Stimulated activated naive B cell treated with anti-CD40 and anti-IgM and Interleukin-4, amounts not matched to agents 10 μg/mL and 1 μg/mL and 100 μg/mL, for 72 hours (primary cell): ENCODE measurements around the gene PRKN.

ENCODE experiments used
- ATAC-seq, 2 donors: fragments of 150-1000 bp; cut with Tn5 transposase; replicated peaks; 2 replicates each; pipeline ENCODE4 v1.10.0; 2021; ENCODE audit warnings: moderate library complexity in 1 of 2
- DNase-seq: peaks from one replicate; pipeline ENCODE4 v3.0.0; 2021
- H3K27ac Mint-ChIP-seq: one replicate; pipeline ENCODE4 v1.8.0; 2022; ENCODE audit warnings: mild to moderate bottlenecking, mixed read lengths
- H3K27me3 Mint-ChIP-seq, 2 donors: one replicate each; pipeline ENCODE4 v1.8.0; 2022; ENCODE audit warnings: mixed read lengths in 2 of 2
- H3K36me3 Mint-ChIP-seq, 2 donors: one replicate each; pipeline ENCODE4 v1.8.0; 2022; ENCODE audit warnings: mixed read lengths in 2 of 2, mild to moderate bottlenecking in 1 of 2
- H3K4me1 Mint-ChIP-seq, 2 donors: one replicate each; pipeline ENCODE4 v1.8.0; 2022; ENCODE audit warnings: mixed read lengths in 2 of 2, mild to moderate bottlenecking in 1 of 2
- H3K4me3 Mint-ChIP-seq, 2 donors: one replicate each; pipeline ENCODE4 v1.8.0; 2022; ENCODE audit warnings: mild to moderate bottlenecking in 2 of 2, mixed read lengths in 2 of 2, moderate library complexity in 1 of 2
- H3K9me3 Mint-ChIP-seq, 2 donors: one replicate each; pipeline ENCODE4 v1.8.0; 2022; ENCODE audit warnings: mixed read lengths in 2 of 2, mild to moderate bottlenecking in 1 of 2

The PRKN gene

GRCh38 chr6:161663682-161664081 is 1063.9 kb downstream of the PRKN start:
- H3K36me3 Mint-ChIP-seq: peaks cover 0 to 4% of the 10 kb centered on the region in 2 donors
- ATAC-seq: no peak
- no peak overlapping the region for H3K4me3 Mint-ChIP-seq
- peaks cover 15 to 16% of the 10 kb centered on the region in 2 donors for H3K9me3 Mint-ChIP-seq
- no peaks in the 10 kb centered on the region for H3K4me1 Mint-ChIP-seq
- no peak overlapping the region for H3K27ac Mint-ChIP-seq
- H3K27me3 Mint-ChIP-seq: no peaks in the 10 kb centered on the region
- DNase-seq: no peak

GRCh38 chr6:161660666-161661571 is 1066.6 kb downstream of the PRKN start:
- ATAC-seq: no peak
- no peak for DNase-seq
- Mint-ChIP-seq H3K36me3 (peaks cover 0 to 4% of the 10 kb centered on the region in 2 donors), H3K4me1 (no peaks in the 10 kb centered on the region), H3K4me3 (no peak overlapping the region), H3K27me3 (no peaks in the 10 kb centered on the region), H3K9me3 (peaks cover 15 to 16% of the 10 kb centered on the region in 2 donors), H3K27ac (no peak overlapping the region)

GRCh38 chr6:161658211-161658610 is 1069.4 kb downstream of the PRKN start:
- Mint-ChIP-seq H3K4me3 (no peak overlapping the region), H3K27ac (no peak overlapping the region), H3K27me3 (no peaks in the 10 kb centered on the region), H3K4me1 (no peaks in the 10 kb centered on the region), H3K36me3 (peaks cover 0 to 4% of the 10 kb centered on the region in 2 donors), H3K9me3 (peaks cover 11 to 12% of the 10 kb centered on the region in 2 donors)
- DNase-seq (no peak), ATAC-seq (no peak)

GRCh38 chr6:161654209-161654608 is 1073.4 kb downstream of the PRKN start:
- ATAC-seq (no peak), DNase-seq (no peak)
- no peaks in the 10 kb centered on the region for H3K9me3 Mint-ChIP-seq
- H3K27me3 Mint-ChIP-seq: no peaks in the 10 kb centered on the region
- no peaks in the 10 kb centered on the region for H3K36me3 Mint-ChIP-seq
- H3K4me3 Mint-ChIP-seq: no peak overlapping the region
- no peaks in the 10 kb centered on the region for H3K4me1 Mint-ChIP-seq
- no peak overlapping the region for H3K27ac Mint-ChIP-seq

GRCh38 chr6:161651949-161652348 is 1075.6 kb downstream of the PRKN start:
- Mint-ChIP-seq H3K27ac (no peak overlapping the region), H3K4me3 (no peak overlapping the region), H3K27me3 (no peaks in the 10 kb centered on the region), H3K9me3 (no peaks in the 10 kb centered on the region), H3K4me1 (no peaks in the 10 kb centered on the region), H3K36me3 (no peaks in the 10 kb centered on the region)
- no peak for ATAC-seq
- DNase-seq: no peak

- Mint-ChIP-seq H3K36me3 (peaks cover 0 to 2% of the 10 kb centered on the region in 2 donors), H3K9me3 (peaks cover 4 to 7% of the 10 kb centered on the region in 2 donors), H3K4me3 (no peak overlapping the region), H3K27me3 (no peaks in the 10 kb centered on the region), H3K4me1 (no peaks in the 10 kb centered on the region), H3K27ac (no peak overlapping the region)
- ATAC-seq: no peak
- DNase-seq: no peak
Observed at GRCh38 chr6:161649841-161650240, 1077.7 kb downstream of the PRKN start.

GRCh38 chr6:161649068-161649467 is 1078.5 kb downstream of the PRKN start:
- H3K9me3 Mint-ChIP-seq: peaks cover 4 to 7% of the 10 kb centered on the region in 2 donors
- no peak overlapping the region for H3K27ac Mint-ChIP-seq
- ATAC-seq (no peak), DNase-seq (no peak)
- H3K4me3 Mint-ChIP-seq: no peak overlapping the region
- H3K36me3 Mint-ChIP-seq: peaks cover 0 to 2% of the 10 kb centered on the region in 2 donors
- H3K4me1 Mint-ChIP-seq: no peaks in the 10 kb centered on the region
- no peaks in the 10 kb centered on the region for H3K27me3 Mint-ChIP-seq

GRCh38 chr6:161647234-161647633 is 1080.3 kb downstream of the PRKN start:
- no peak overlapping the region for H3K4me3 Mint-ChIP-seq
- no peak for DNase-seq

GRCh38 chr6:161644521-161644920 is 1083.0 kb downstream of the PRKN start:
- Mint-ChIP-seq H3K27ac (no peak overlapping the region), H3K9me3 (peaks cover 6 to 12% of the 10 kb centered on the region in 2 donors), H3K4me3 (no peak overlapping the region), H3K36me3 (peaks cover 1 to 2% of the 10 kb centered on the region in 2 donors), H3K27me3 (no peaks in the 10 kb centered on the region), H3K4me1 (no peaks in the 10 kb centered on the region)
- DNase-seq (no peak), ATAC-seq (no peak)

More at GRCh38 chr6:161647234-161647633, 1080.3 kb downstream of the PRKN start:
- peaks cover 0 to 2% of the 10 kb centered on the region in 2 donors for H3K36me3 Mint-ChIP-seq
- H3K4me1 Mint-ChIP-seq: no peaks in the 10 kb centered on the region
- peaks cover 4 to 7% of the 10 kb centered on the region in 2 donors for H3K9me3 Mint-ChIP-seq
- H3K27ac Mint-ChIP-seq: no peak overlapping the region
- ATAC-seq: no peak
- H3K27me3 Mint-ChIP-seq: no peaks in the 10 kb centered on the region

- H3K27me3 Mint-ChIP-seq: no peaks in the 10 kb centered on the region
- peaks cover 4% of the 10 kb centered on the region in 2 donors for H3K36me3 Mint-ChIP-seq
- H3K9me3 Mint-ChIP-seq: peaks cover 10 to 17% of the 10 kb centered on the region in 2 donors
- H3K27ac Mint-ChIP-seq: no peak overlapping the region
- DNase-seq (no peak), ATAC-seq (no peak)
- H3K4me1 Mint-ChIP-seq: no peaks in the 10 kb centered on the region
- H3K4me3 Mint-ChIP-seq: no peak overlapping the region
Observed at GRCh38 chr6:161641175-161641574, 1086.4 kb downstream of the PRKN start.

GRCh38 chr6:161639772-161640171 is 1087.8 kb downstream of the PRKN start:
- Mint-ChIP-seq H3K36me3 (peaks cover 2 to 4% of the 10 kb centered on the region in 2 donors), H3K9me3 (peaks cover 6 to 13% of the 10 kb centered on the region in 2 donors), H3K27me3 (no peaks in the 10 kb centered on the region), H3K4me1 (no peaks in the 10 kb centered on the region), H3K4me3 (no peak overlapping the region), H3K27ac (peak overlapping the region; percentile 67)
- ATAC-seq (no peak), DNase-seq (no peak)

GRCh38 chr6:161637658-161638057 is 1089.9 kb downstream of the PRKN start:
- no peak overlapping the region for H3K4me3 Mint-ChIP-seq
- DNase-seq (no peak), ATAC-seq (no peak)
- peaks cover 2 to 4% of the 10 kb centered on the region in 2 donors for H3K36me3 Mint-ChIP-seq
- H3K9me3 Mint-ChIP-seq: peaks cover 6 to 13% of the 10 kb centered on the region in 2 donors
- H3K27ac Mint-ChIP-seq: no peak overlapping the region
- H3K27me3 Mint-ChIP-seq: no peaks in the 10 kb centered on the region
- no peaks in the 10 kb centered on the region for H3K4me1 Mint-ChIP-seq

- Mint-ChIP-seq H3K4me3 (no peak overlapping the region), H3K27me3 (no peaks in the 10 kb centered on the region), H3K4me1 (no peaks in the 10 kb centered on the region), H3K36me3 (peaks cover 2 to 4% of the 10 kb centered on the region in 2 donors), H3K9me3 (peaks cover 6 to 13% of the 10 kb centered on the region in 2 donors), H3K27ac (no peak overlapping the region)
- ATAC-seq (no peak), DNase-seq (no peak)
Observed at GRCh38 chr6:161636882-161637430, 1090.6 kb downstream of the PRKN start.

GRCh38 chr6:161635975-161636374 is 1091.6 kb downstream of the PRKN start:
- Mint-ChIP-seq H3K36me3 (peaks cover 2 to 4% of the 10 kb centered on the region in 2 donors), H3K4me3 (no peak overlapping the region), H3K4me1 (no peaks in the 10 kb centered on the region), H3K9me3 (peaks cover 6 to 13% of the 10 kb centered on the region in 2 donors), H3K27ac (no peak overlapping the region), H3K27me3 (no peaks in the 10 kb centered on the region)
- no peak for DNase-seq
- no peak for ATAC-seq

- no peak overlapping the region for H3K27ac Mint-ChIP-seq
- DNase-seq (no peak), ATAC-seq (no peak)
- H3K36me3 Mint-ChIP-seq: peaks cover 2 to 4% of the 10 kb centered on the region in 2 donors
- peaks cover 6 to 12% of the 10 kb centered on the region in 2 donors for H3K9me3 Mint-ChIP-seq
- H3K4me3 Mint-ChIP-seq: no peak overlapping the region
- no peaks in the 10 kb centered on the region for H3K27me3 Mint-ChIP-seq
- H3K4me1 Mint-ChIP-seq: no peaks in the 10 kb centered on the region
Observed at GRCh38 chr6:161634916-161635315, 1092.7 kb downstream of the PRKN start.
